GM12878 (cell line): ENCODE measurements around the gene ACADVL. TPM values are rescaled to one million over a fixed set of nuclear protein-coding genes. Genes with fewer than 3 reads are reported as not detected.

Source experiments
- CBFB ChIP-seq: IDR thresholded peaks from 2 replicates; pipeline ENCODE4 v1.6.1; 2016; ENCODE audit warnings: antibody characterized with exemption, low read depth
- CREB1 ChIP-seq: IDR thresholded peaks from 2 replicates; pipeline ENCODE4 v1.6.1; 2012; ENCODE audit warnings: low read depth, mild to moderate bottlenecking, inconsistent platforms
- JUNB ChIP-seq: IDR thresholded peaks from 2 replicates; pipeline ENCODE4 v1.6.1; 2016; ENCODE audit warnings: antibody characterized with exemption, mild to moderate bottlenecking
- NBN ChIP-seq: fragments of 450-650 bp; IDR thresholded peaks from 2 replicates; pipeline ENCODE4 v1.6.1; 2016
- RAD51 ChIP-seq: fragments of 450-650 bp; IDR thresholded peaks from 2 replicates; pipeline ENCODE4 v1.6.1; 2016; ENCODE audit warnings: moderate library complexity, mild to moderate bottlenecking, inconsistent platforms
- polyA plus RNA-seq, 11 experiments: library from polyadenylated mRNA; depleted of rRNA in 4 of 11; unstranded in 6 of 11; stranded (reverse) in 5 of 11; fragments of >200 nt; fragmentation: Nextera tagmentation in 4 of 11; fragmentation: Illumina TruSeq in 1 of 11; extraction: Ambion mirVana in 4 of 11; extraction: Trizol in 1 of 11; gene quantifications; 1 replicate in 1 of 11; 2 replicates in 10 of 11; pipeline versions ENCODE4 v1.2.1 to v1.2.3, GENCODE V29; 2011 to 2016; ENCODE audit warnings: inconsistent platforms in 2 of 11, missing spikeins in 2 of 11, low read depth in 1 of 11
- total RNA-seq, 4 experiments: library from RNA; depleted of rRNA in 3 of 4; stranded (reverse); fragments of >200 nt in 3 of 4; fragmentation: Illumina TruSeq in 1 of 4; extraction: Trizol in 1 of 4; gene quantifications; 2 replicates each; pipeline versions ENCODE4 v1.2.1 to v1.2.3, GENCODE V29; 2013 to 2021
- TF ChIP-seq, protein P1 (sequence below): fragments of 450-650 bp; IDR thresholded peaks from 2 replicates; pipeline ENCODE4 v1.6.1; 2017; ENCODE audit warnings: mild to moderate bottlenecking, moderate library complexity
- TF ChIP-seq, protein P2 (sequence below): fragments of 450-650 bp; formaldehyde crosslinking; IDR thresholded peaks from 2 replicates; pipeline ENCODE4 v1.4.0; 2020; ENCODE audit warnings: mild to moderate bottlenecking, moderate library complexity

The ACADVL gene
- total and polyA plus RNA-seq, 10 of the 15 experiments (the other 5 are each of a cell fraction or from before 2014, with no cell fraction given), result 25.4 to 232 (median 180) TPM

DNA sequence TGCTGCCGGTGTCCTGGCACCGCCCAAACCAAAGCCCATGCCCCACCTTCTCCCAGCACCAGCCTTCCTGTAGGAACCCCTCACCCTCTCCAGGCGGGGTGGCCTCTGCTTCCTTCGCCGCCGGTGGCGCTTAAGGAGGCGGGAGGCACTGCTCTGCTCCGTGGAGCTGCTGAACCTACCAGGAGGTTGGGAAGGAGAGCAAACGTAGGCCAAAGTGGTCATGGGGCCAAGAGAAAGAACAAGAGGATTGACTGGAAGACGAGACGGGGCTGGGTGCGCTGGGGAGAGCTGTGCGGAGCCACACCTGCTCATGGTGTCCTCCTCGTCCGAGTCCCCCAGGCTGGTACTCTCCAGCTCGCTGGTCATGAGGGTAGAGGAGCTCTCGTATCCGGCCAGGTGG is 9.8 kb downstream of the ACADVL start (continued):
- TF ChIP-seq, protein P1, sequence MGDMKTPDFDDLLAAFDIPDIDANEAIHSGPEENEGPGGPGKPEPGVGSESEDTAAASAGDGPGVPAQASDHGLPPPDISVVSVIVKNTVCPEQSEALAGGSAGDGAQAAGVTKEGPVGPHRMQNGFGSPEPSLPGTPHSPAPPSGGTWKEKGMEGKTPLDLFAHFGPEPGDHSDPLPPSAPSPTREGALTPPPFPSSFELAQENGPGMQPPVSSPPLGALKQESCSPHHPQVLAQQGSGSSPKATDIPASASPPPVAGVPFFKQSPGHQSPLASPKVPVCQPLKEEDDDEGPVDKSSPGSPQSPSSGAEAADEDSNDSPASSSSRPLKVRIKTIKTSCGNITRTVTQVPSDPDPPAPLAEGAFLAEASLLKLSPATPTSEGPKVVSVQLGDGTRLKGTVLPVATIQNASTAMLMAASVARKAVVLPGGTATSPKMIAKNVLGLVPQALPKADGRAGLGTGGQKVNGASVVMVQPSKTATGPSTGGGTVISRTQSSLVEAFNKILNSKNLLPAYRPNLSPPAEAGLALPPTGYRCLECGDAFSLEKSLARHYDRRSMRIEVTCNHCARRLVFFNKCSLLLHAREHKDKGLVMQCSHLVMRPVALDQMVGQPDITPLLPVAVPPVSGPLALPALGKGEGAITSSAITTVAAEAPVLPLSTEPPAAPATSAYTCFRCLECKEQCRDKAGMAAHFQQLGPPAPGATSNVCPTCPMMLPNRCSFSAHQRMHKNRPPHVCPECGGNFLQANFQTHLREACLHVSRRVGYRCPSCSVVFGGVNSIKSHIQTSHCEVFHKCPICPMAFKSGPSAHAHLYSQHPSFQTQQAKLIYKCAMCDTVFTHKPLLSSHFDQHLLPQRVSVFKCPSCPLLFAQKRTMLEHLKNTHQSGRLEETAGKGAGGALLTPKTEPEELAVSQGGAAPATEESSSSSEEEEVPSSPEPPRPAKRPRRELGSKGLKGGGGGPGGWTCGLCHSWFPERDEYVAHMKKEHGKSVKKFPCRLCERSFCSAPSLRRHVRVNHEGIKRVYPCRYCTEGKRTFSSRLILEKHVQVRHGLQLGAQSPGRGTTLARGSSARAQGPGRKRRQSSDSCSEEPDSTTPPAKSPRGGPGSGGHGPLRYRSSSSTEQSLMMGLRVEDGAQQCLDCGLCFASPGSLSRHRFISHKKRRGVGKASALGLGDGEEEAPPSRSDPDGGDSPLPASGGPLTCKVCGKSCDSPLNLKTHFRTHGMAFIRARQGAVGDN, result no peak
- TF ChIP-seq RAD51 (no peak), CBFB (no peak), CREB1 (no peak), NBN (no peak), JUNB (no peak)
- TF ChIP-seq, protein P2, sequence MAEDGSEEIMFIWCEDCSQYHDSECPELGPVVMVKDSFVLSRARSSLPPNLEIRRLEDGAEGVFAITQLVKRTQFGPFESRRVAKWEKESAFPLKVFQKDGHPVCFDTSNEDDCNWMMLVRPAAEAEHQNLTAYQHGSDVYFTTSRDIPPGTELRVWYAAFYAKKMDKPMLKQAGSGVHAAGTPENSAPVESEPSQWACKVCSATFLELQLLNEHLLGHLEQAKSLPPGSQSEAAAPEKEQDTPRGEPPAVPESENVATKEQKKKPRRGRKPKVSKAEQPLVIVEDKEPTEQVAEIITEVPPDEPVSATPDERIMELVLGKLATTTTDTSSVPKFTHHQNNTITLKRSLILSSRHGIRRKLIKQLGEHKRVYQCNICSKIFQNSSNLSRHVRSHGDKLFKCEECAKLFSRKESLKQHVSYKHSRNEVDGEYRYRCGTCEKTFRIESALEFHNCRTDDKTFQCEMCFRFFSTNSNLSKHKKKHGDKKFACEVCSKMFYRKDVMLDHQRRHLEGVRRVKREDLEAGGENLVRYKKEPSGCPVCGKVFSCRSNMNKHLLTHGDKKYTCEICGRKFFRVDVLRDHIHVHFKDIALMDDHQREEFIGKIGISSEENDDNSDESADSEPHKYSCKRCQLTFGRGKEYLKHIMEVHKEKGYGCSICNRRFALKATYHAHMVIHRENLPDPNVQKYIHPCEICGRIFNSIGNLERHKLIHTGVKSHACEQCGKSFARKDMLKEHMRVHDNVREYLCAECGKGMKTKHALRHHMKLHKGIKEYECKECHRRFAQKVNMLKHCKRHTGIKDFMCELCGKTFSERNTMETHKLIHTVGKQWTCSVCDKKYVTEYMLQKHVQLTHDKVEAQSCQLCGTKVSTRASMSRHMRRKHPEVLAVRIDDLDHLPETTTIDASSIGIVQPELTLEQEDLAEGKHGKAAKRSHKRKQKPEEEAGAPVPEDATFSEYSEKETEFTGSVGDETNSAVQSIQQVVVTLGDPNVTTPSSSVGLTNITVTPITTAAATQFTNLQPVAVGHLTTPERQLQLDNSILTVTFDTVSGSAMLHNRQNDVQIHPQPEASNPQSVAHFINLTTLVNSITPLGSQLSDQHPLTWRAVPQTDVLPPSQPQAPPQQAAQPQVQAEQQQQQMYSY (CRISPR knock-in tag), result no peak
